Naive thymus-derived CD8-positive, alpha-beta T cell (primary cell): ENCODE measurements around the gene INPP5J. TPM values are rescaled to one million over a fixed set of nuclear protein-coding genes. Genes with fewer than 3 reads are reported as not detected.
A peak's percentile ranks its signal among the peaks of the same experiment; 100 is the strongest.

ENCODE experiments used
- ATAC-seq, 2 donors: fragments of 150-1000 bp; cut with Tn5 transposase in 1 of 2; sonication (Bioruptor Pico), chemical (Tn5 transposase) in 1 of 2; 1 replicate in 1 of 2; 2 replicates in 1 of 2; pipeline ENCODE4 v1.10.0; 2021; ENCODE audit warnings: mild to moderate bottlenecking in 2 of 2, moderate library complexity in 2 of 2
- POLR2A ChIA-PET: fragments of 350-600 bp; sonication (Branson Sonifier 250); formaldehyde crosslinking; loops from one replicate; lab custom pipeline; 2021; ENCODE audit warnings: antibody characterized with exemption; lab: Charles Lee
- DNase-seq, 10 donors: peaks; one replicate each; pipeline versions ENCODE4 v3.0.0 to v3.0.0-alpha.2; 2020 to 2022
- H3K27ac Mint-ChIP-seq, 10 donors: one replicate each; pipeline ENCODE4 v1.8.0; 2020 to 2022; ENCODE audit warnings: mild to moderate bottlenecking in 10 of 10, mixed read lengths in 10 of 10, moderate library complexity in 4 of 10, inconsistent platforms in 1 of 10
- H3K27me3 Mint-ChIP-seq, 5 donors: one replicate each; pipeline ENCODE4 v1.8.0; 2021 to 2022; ENCODE audit warnings: mixed read lengths in 5 of 5
- H3K36me3 Mint-ChIP-seq, 3 donors: one replicate each; pipeline ENCODE4 v1.8.0; 2020 to 2022; ENCODE audit warnings: mixed read lengths in 3 of 3, mild to moderate bottlenecking in 2 of 3, inconsistent platforms in 1 of 3
- H3K4me1 Mint-ChIP-seq, 4 donors: one replicate each; pipeline ENCODE4 v1.8.0; 2021 to 2022; ENCODE audit warnings: mixed read lengths in 4 of 4
- H3K4me3 Mint-ChIP-seq, 10 donors: one replicate each; pipeline ENCODE4 v1.8.0; 2020 to 2022; ENCODE audit warnings: mild to moderate bottlenecking in 10 of 10, mixed read lengths in 10 of 10, moderate library complexity in 6 of 10, inconsistent platforms in 1 of 10
- H3K9me3 Mint-ChIP-seq, 9 donors: one replicate each; pipeline ENCODE4 v1.8.0; 2020 to 2022; ENCODE audit warnings: mixed read lengths in 9 of 9, mild to moderate bottlenecking in 3 of 9, inconsistent platforms in 1 of 9, moderate library complexity in 1 of 9
- polyA plus RNA-seq, 3 donors: library from polyadenylated mRNA; unstranded; fragments of 300-500 nt; fragmentation: Illumina TruSeq; gene quantifications; one replicate each; pipeline ENCODE4 v1.2.3, GENCODE V29; 2021
- total RNA-seq, 8 experiments: library from RNA in 2 of 8; stranded (reverse) in 2 of 8; gene quantifications; one replicate each; pipeline ENCODE4 v1.2.3 and lab custom pipeline; 2021 to 2026

The INPP5J gene
- total and polyA plus RNA-seq, 5 experiments from 2014 or later, result 0.33 to 0.47 TPM; not detected in 3

- peak overlapping the region; percentile 85 to 95 (median 90) for H3K4me3 Mint-ChIP-seq
- H3K27me3 Mint-ChIP-seq, result no peaks in the 10 kb centered on the region
- peak overlapping the region in 4 of 10 donors; percentile 40 to 85 (median 63) for H3K27ac Mint-ChIP-seq
- H3K9me3 Mint-ChIP-seq, result no peaks in the 10 kb centered on the region
- POLR2A ChIA-PET, result interaction anchor here (1.0 to 7.5 kb wide), 6 partner anchors 25 to 210 kb away, joined by 3 to 74 read pairs (median 12); partner anchors contain the start of genes MORC2, PIK3IP1, SELENOM and TUG1
- H3K4me1 Mint-ChIP-seq, result peaks cover 19 to 46% (median 38%) of the 10 kb centered on the region in 4 donors
- ATAC-seq (no peak), DNase-seq (peak in 1 of 10 donors; percentile 28)
- no peaks in the 10 kb centered on the region for H3K36me3 Mint-ChIP-seq
These were observed 40.7 kb upstream of the INPP5J start for GRCh38 chr22:31081963-31082605.

- peak overlapping the region; percentile 43 to 95 (median 90) for H3K4me3 Mint-ChIP-seq
- DNase-seq, result peak in 9 of 10 donors; percentile 29 to 80 (median 55)
- no peaks in the 10 kb centered on the region for H3K36me3 Mint-ChIP-seq
- H3K27ac Mint-ChIP-seq, result peak overlapping the region in 4 of 10 donors; percentile 19 to 73 (median 50)
- H3K27me3 Mint-ChIP-seq, result no peaks in the 10 kb centered on the region
- no peaks in the 10 kb centered on the region for H3K9me3 Mint-ChIP-seq
- POLR2A ChIA-PET, result interaction anchor here (0.6 to 7.5 kb wide), 7 partner anchors 25 to 644 kb away, joined by 3 to 74 read pairs (median 10); partner anchors contain the start of genes MORC2, SELENOM and TUG1
- ATAC-seq, result no peak
- H3K4me1 Mint-ChIP-seq, result peaks cover 19 to 46% (median 38%) of the 10 kb centered on the region in 4 donors
These were observed 40.0 kb upstream of the INPP5J start for GRCh38 chr22:31082606-31083376.

GRCh38 chr22:31083377-31083768 is 39.4 kb upstream of the INPP5J start:
- Mint-ChIP-seq H3K27me3 (no peaks in the 10 kb centered on the region), H3K36me3 (no peaks in the 10 kb centered on the region), H3K9me3 (no peaks in the 10 kb centered on the region), H3K4me1 (peaks cover 19 to 46% (median 38%) of the 10 kb centered on the region in 4 donors), H3K4me3 (peak overlapping the region; percentile 81 to 92 (median 86)), H3K27ac (peak overlapping the region in 1 of 10 donors; percentile 40)
- POLR2A ChIA-PET, result interaction anchor here (0.7 to 7.5 kb wide), 8 partner anchors 24 to 162 kb away, joined by 3 to 74 read pairs (median 10); partner anchors contain the start of genes MORC2, RNF185, SELENOM and TUG1
- ATAC-seq, result no peak
- no peak for DNase-seq

DNA sequence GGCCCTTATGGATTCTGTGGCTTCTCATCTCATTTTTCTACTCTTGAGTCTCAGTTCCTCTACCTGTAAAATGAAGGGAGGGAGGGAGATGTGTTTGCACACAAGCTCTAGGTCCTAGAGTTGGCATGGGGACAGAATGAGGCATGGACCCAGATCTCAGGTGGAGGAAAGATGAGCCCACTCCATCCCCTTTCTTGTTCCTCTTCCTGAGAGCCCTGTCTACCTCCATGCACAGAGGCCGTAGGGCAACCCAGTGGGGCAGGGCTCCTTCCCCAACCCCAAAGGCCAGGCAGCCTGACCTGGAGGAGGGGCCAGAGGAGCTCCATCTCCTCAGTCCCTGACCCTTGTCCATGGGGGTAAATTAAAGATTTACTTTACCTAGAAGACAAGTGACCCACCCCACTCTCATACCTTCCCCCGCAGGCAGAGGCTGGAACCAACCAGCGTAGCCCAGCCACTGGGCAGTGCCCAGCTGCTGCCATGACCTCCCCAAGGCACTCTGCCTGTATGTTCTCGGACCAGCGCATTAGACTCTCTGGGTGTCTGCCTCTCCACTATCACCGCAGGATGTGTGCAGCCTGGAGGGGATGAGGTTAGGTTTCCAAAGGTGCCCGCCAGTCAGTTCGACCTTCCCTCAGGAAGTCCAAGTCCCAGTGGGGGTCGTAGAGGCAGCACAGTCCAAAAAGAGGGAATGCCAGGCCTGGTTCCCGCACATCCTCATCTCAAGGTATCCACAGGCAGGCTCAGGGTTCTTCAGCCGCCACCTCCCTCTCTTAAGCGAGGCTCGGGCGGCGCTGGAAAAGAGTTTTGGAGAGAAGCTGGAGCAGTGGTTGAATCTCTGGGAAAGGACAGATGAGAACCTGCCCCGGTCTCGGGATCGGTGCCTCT is 38.6 kb upstream of the INPP5J start:
- Mint-ChIP-seq H3K9me3 (no peaks in the 10 kb centered on the region), H3K4me1 (peaks cover 21 to 46% (median 39%) of the 10 kb centered on the region in 4 donors), H3K27ac (peak overlapping the region; percentile 19 to 93 (median 85)), H3K27me3 (no peaks in the 10 kb centered on the region), H3K4me3 (peak overlapping the region; percentile 81 to 92 (median 85)), H3K36me3 (no peaks in the 10 kb centered on the region)
- ATAC-seq (peak; percentile 1 to 3), DNase-seq (no peak)
- POLR2A ChIA-PET, result interaction anchor here (0.5 to 7.5 kb wide), 19 partner anchors 18 to 1499 kb away, joined by 3 to 74 read pairs (median 6); partner anchors contain the start of genes MORC2, PES1, RNF185 and SELENOM

GRCh38 chr22:31084811-31085492 is 37.8 kb upstream of the INPP5J start:
- Mint-ChIP-seq H3K9me3 (no peaks in the 10 kb centered on the region), H3K4me3 (peak overlapping the region; percentile 81 to 92 (median 85)), H3K27me3 (no peaks in the 10 kb centered on the region), H3K27ac (peak overlapping the region in 9 of 10 donors; percentile 22 to 93 (median 86)), H3K36me3 (no peaks in the 10 kb centered on the region), H3K4me1 (peaks cover 21 to 46% (median 39%) of the 10 kb centered on the region in 4 donors)
- POLR2A ChIA-PET, result interaction anchor here (1.0 to 7.5 kb wide), 15 partner anchors 18 to 493 kb away, joined by 3 to 74 read pairs (median 5); partner anchors contain the start of genes MORC2, PES1, SELENOM and TUG1
- peak; percentile 76 to 91 (median 84) for DNase-seq
- peak; percentile 87 to 88 for ATAC-seq

- ATAC-seq, result no peak
- peaks cover 21 to 45% (median 37%) of the 10 kb centered on the region in 4 donors for H3K4me1 Mint-ChIP-seq
- DNase-seq, result no peak
- peak overlapping the region; percentile 71 to 91 (median 83) for H3K4me3 Mint-ChIP-seq
- H3K9me3 Mint-ChIP-seq, result no peaks in the 10 kb centered on the region
- H3K27me3 Mint-ChIP-seq, result no peaks in the 10 kb centered on the region
- H3K36me3 Mint-ChIP-seq, result no peaks in the 10 kb centered on the region
- H3K27ac Mint-ChIP-seq, result peak overlapping the region in 6 of 10 donors; percentile 22 to 87 (median 56)
- POLR2A ChIA-PET, result interaction anchor here (1.0 to 7.5 kb wide), 10 partner anchors 22 to 451 kb away, joined by 3 to 74 read pairs (median 8); partner anchors contain the start of genes MORC2, SELENOM and TUG1
These were observed 37.3 kb upstream of the INPP5J start for GRCh38 chr22:31085493-31085824.

DNA sequence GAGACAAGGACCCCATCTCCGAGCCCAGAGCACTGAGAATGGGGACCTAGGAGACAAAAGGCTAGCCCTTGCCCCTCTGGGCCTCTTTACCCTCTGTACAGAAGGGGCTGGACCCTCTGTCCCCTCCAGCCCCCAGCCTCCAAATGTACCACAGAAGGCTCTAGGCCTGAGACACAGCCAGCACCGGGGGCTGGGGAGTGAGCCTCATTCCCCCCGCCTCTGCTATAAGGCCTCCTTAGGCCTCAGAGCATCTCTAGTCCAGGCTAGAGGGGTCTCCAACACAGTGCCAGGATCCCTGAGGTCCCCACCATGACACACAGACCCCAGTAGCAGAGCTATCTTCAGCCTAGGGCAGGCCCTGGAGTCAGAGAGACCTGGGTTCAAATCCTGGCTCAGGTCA is 36.8 kb upstream of the INPP5J start:
- H3K4me1 Mint-ChIP-seq, result peaks cover 21 to 40% (median 33%) of the 10 kb centered on the region in 4 donors
- H3K27me3 Mint-ChIP-seq, result no peaks in the 10 kb centered on the region
- no peak for ATAC-seq
- peak overlapping the region in 5 of 10 donors; percentile 6 to 91 (median 38) for H3K4me3 Mint-ChIP-seq
- H3K27ac Mint-ChIP-seq, result peak overlapping the region in 3 of 10 donors; percentile 14 to 73 (median 33)
- no peaks in the 10 kb centered on the region for H3K36me3 Mint-ChIP-seq
- POLR2A ChIA-PET, result interaction anchor here (1.9 to 6.2 kb wide), 3 partner anchors 21 to 145 kb away, joined by 10 to 35 read pairs (median 16); partner anchors contain the start of gene SELENOM
- no peaks in the 10 kb centered on the region for H3K9me3 Mint-ChIP-seq
- no peak for DNase-seq

GRCh38 chr22:31086703-31087330 is 35.9 kb upstream of the INPP5J start:
- peak overlapping the region in 3 of 10 donors; percentile 20 to 38 (median 33) for H3K4me3 Mint-ChIP-seq

GRCh38 chr22:31087744-31088215 is 35.0 kb upstream of the INPP5J start:
- no peak for ATAC-seq

More at GRCh38 chr22:31086703-31087330, 35.9 kb upstream of the INPP5J start:
- Mint-ChIP-seq H3K27ac (peak overlapping the region in 1 of 10 donors; percentile 53), H3K36me3 (no peaks in the 10 kb centered on the region), H3K4me1 (peaks cover 17 to 31% (median 28%) of the 10 kb centered on the region in 4 donors), H3K9me3 (no peaks in the 10 kb centered on the region), H3K27me3 (no peaks in the 10 kb centered on the region)
- POLR2A ChIA-PET, result interaction anchor here (0.6 to 6.2 kb wide), 2 partner anchors 141 to 165 kb away, joined by 4 to 35 read pairs; no protein-coding TSS in a partner anchor
- ATAC-seq, result no peak
- DNase-seq, result no peak

GRCh38 chr22:31088233-31088986 is 34.4 kb upstream of the INPP5J start:
- DNase-seq (no peak), ATAC-seq (no peak)
- no peaks in the 10 kb centered on the region for H3K36me3 Mint-ChIP-seq
- peak overlapping the region in 1 of 10 donors; percentile 15 for H3K4me3 Mint-ChIP-seq
- H3K27me3 Mint-ChIP-seq, result no peaks in the 10 kb centered on the region
- H3K9me3 Mint-ChIP-seq, result no peaks in the 10 kb centered on the region
- H3K4me1 Mint-ChIP-seq, result peaks cover 8 to 16% (median 12%) of the 10 kb centered on the region in 4 donors
- H3K27ac Mint-ChIP-seq, result no peak overlapping the region
- POLR2A ChIA-PET, result interaction anchor here (0.9 kb wide), 1 partner anchor 184 kb away, joined by 3 read pairs; no protein-coding TSS in a partner anchor

More at GRCh38 chr22:31087744-31088215, 35.0 kb upstream of the INPP5J start:
- DNase-seq, result no peak
- no peaks in the 10 kb centered on the region for H3K27me3 Mint-ChIP-seq
- peak overlapping the region in 1 of 10 donors; percentile 15 for H3K4me3 Mint-ChIP-seq
- no peaks in the 10 kb centered on the region for H3K9me3 Mint-ChIP-seq
- H3K27ac Mint-ChIP-seq, result no peak overlapping the region
- peaks cover 10 to 22% (median 19%) of the 10 kb centered on the region in 4 donors for H3K4me1 Mint-ChIP-seq
- POLR2A ChIA-PET, result interaction anchor here (0.8 to 0.9 kb wide), 2 partner anchors 72 to 185 kb away, joined by 3 read pairs; partner anchors contain the start of gene RNF185
- H3K36me3 Mint-ChIP-seq, result no peaks in the 10 kb centered on the region
